ENCODE results near the gene VAMP1. TPM values are rescaled to one million over a fixed set of nuclear protein-coding genes. Genes with fewer than 3 reads are reported as not detected.

VAMP1 gene
- total and polyA plus RNA-seq, 9 of the 15 experiments (the other 6 are each of a cell fraction or from before 2014, with no cell fraction given): 0.76 to 13.2 (median 4.2) TPM

DNA sequence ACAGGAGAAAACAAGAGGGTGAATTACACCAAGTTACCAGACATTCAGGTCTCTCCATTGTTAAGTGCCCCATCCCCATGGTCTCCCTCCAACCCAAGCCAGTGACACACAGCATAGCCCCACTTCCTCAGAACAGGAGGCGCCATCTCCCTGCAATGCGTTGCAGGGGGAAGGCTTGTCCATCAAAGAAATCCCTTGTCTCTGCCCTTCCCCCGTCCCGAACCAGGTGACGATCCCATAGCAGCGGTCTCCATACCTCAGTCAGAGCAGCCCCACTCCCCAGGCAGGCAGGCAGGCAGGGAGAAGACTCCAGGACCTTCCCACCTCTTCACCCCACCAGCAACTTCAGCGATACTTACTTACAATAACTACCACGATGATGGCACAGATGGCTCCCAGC is 5.9 kb downstream of the VAMP1 start (continued):
- TF ChIP-seq, protein P1, sequence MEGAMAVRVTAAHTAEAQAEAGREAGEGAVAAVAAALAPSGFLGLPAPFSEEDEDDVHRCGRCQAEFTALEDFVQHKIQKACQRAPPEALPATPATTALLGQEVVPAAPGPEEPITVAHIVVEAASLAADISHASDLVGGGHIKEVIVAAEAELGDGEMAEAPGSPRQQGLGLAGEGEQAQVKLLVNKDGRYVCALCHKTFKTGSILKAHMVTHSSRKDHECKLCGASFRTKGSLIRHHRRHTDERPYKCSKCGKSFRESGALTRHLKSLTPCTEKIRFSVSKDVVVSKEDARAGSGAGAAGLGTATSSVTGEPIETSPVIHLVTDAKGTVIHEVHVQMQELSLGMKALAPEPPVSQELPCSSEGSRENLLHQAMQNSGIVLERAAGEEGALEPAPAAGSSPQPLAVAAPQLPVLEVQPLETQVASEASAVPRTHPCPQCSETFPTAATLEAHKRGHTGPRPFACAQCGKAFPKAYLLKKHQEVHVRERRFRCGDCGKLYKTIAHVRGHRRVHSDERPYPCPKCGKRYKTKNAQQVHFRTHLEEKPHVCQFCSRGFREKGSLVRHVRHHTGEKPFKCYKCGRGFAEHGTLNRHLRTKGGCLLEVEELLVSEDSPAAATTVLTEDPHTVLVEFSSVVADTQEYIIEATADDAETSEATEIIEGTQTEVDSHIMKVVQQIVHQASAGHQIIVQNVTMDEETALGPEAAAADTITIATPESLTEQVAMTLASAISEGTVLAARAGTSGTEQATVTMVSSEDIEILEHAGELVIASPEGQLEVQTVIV (CRISPR knock-in tag; IDR thresholded peaks at IDR 0.05; ENCODE audit: borderline replicate concordance): no peak
- TF ChIP-seq ADNP (tag; IDR thresholded peaks at IDR 0.05) (no peak), TSC22D4 (tag; IDR thresholded peaks at IDR 0.05) (no peak)

DNA sequence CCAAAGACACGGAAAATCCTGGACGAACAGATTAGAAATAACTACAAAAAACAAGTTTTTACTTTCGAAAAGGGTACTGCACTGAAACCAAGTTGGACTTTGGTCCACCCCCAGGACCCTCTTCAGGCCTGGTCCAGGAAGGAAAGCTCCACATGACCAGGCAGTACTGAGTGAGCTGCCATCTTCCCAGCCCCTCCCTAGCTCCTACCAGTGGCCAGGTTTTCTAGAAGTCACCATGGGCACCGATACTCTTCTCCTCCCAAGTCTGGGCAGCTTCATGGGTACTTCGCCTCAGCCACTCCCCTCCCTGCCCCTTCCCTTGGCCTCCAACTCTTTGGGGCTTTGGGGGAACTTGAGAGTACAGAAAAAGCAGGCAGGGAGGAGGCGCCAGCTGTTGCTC is 6.6 kb downstream of the VAMP1 start:
- Histone ChIP-seq H4K20me1 (replicated peaks; ENCODE audit: control insufficient read depth, insufficient read depth, low read length) (no peaks in the 10 kb centered on the region), H3K27ac (ENCODE audit: extremely low read depth, low read depth, low read length) (no peak overlapping the region), H3K9ac (ENCODE audit: insufficient read depth in 1 of 2, low read depth in 2 of 2, low read length in 2 of 2) (no peak overlapping the region), H3K4me1 (replicated peaks in 1 of 2; ENCODE audit: control insufficient read depth in 2 of 2, insufficient read depth in 2 of 2, low read length in 2 of 2) (no peaks in the 10 kb centered on the region; a peak in 1 of 5 replicates), H3K27me3 (ENCODE audit: control insufficient read depth in 2 of 2, insufficient read depth in 2 of 2, low read length in 2 of 2) (no peaks in the 10 kb centered on the region), H2AFZ (ENCODE audit: low read depth, low read length) (no peak overlapping the region), H3K4me2 (ENCODE audit: insufficient read depth, low read length) (no peak overlapping the region), H3K36me3 (ENCODE audit: control insufficient read depth, insufficient read depth, low read length) (peaks cover 14% of the 10 kb centered on the region; the same call in 2 of the 3 replicates), H3K79me2 (ENCODE audit: control insufficient read depth, insufficient read depth, low read length) (no peaks in the 10 kb centered on the region), H3K4me3 (no peak overlapping the region), H3K9me3 (replicated peaks; ENCODE audit: control insufficient read depth, insufficient read depth, low read depth, low read length) (no peaks in the 10 kb centered on the region), H3K9me1 (ENCODE audit: control insufficient read depth, insufficient read depth, low read length) (no peaks in the 10 kb centered on the region)
- ATAC-seq: no peak
- ChIA-PET POLR2A (interaction anchor here (0.6 to 1.7 kb wide), 2 partner anchors 24 to 122 kb away, joined by 3 read pairs; no protein-coding TSS in a partner anchor), CTCF (ENCODE audit: low intra/inter-chr PET ratio) (interaction anchor here (3.1 kb wide), 1 partner anchor 40 kb away, joined by 19 read pairs; no protein-coding TSS in a partner anchor)
- WGBS (ENCODE audit: insufficient coverage, low coverage, missing lambda C conversion rate): 68% methylated on average over 5 of the region's 6 CpGs
- in situ Hi-C loops (cut with MboI): loop anchor here (5.0 to 25.0 kb wide), 2 partner anchors 42 to 402 kb away; no protein-coding TSS in a partner anchor
- no TSS peak for BruUV-seq (replicated peaks)
- intact Hi-C loops (cut with micrococcal nuclease): no loop called here
- no peak for FAIRE-seq
- DNase-seq (ENCODE audit: extremely low read depth in 1 of 4, low spot score in 3 of 4): no peak
- TF ChIP-seq SREBF1 (IDR thresholded peaks at IDR 0.05; ENCODE audit: borderline replicate concordance, low read depth, low read length): no peak
- TF ChIP-seq, protein P2, sequence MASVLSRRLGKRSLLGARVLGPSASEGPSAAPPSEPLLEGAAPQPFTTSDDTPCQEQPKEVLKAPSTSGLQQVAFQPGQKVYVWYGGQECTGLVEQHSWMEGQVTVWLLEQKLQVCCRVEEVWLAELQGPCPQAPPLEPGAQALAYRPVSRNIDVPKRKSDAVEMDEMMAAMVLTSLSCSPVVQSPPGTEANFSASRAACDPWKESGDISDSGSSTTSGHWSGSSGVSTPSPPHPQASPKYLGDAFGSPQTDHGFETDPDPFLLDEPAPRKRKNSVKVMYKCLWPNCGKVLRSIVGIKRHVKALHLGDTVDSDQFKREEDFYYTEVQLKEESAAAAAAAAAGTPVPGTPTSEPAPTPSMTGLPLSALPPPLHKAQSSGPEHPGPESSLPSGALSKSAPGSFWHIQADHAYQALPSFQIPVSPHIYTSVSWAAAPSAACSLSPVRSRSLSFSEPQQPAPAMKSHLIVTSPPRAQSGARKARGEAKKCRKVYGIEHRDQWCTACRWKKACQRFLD (CRISPR knock-in tag; IDR thresholded peaks at IDR 0.05): no peak
- TF ChIP-seq ZNF3 (CRISPR knock-in tag; IDR thresholded peaks at IDR 0.05): no peak
- TF ChIP-seq EHMT2 (IDR thresholded peaks at IDR 0.05): no peak
- TF ChIP-seq ZZZ3 (IDR thresholded peaks at IDR 0.05): no peak
- TF ChIP-seq, protein P3, sequence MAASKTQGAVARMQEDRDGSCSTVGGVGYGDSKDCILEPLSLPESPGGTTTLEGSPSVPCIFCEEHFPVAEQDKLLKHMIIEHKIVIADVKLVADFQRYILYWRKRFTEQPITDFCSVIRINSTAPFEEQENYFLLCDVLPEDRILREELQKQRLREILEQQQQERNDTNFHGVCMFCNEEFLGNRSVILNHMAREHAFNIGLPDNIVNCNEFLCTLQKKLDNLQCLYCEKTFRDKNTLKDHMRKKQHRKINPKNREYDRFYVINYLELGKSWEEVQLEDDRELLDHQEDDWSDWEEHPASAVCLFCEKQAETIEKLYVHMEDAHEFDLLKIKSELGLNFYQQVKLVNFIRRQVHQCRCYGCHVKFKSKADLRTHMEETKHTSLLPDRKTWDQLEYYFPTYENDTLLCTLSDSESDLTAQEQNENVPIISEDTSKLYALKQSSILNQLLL (CRISPR knock-in tag; IDR thresholded peaks at IDR 0.05; ENCODE audit: borderline replicate concordance): no peak
- TF ChIP-seq, protein P4, sequence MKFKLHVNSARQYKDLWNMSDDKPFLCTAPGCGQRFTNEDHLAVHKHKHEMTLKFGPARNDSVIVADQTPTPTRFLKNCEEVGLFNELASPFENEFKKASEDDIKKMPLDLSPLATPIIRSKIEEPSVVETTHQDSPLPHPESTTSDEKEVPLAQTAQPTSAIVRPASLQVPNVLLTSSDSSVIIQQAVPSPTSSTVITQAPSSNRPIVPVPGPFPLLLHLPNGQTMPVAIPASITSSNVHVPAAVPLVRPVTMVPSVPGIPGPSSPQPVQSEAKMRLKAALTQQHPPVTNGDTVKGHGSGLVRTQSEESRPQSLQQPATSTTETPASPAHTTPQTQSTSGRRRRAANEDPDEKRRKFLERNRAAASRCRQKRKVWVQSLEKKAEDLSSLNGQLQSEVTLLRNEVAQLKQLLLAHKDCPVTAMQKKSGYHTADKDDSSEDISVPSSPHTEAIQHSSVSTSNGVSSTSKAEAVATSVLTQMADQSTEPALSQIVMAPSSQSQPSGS (CRISPR knock-in tag; IDR thresholded peaks at IDR 0.05): no peak
- TF ChIP-seq RHOXF2B (CRISPR knock-in tag; conservative IDR thresholded peaks at IDR 0.05): no peak
- TF ChIP-seq ZNF408 (CRISPR knock-in tag; IDR thresholded peaks at IDR 0.05; ENCODE audit: low read depth): no peak
